H1 (cell line): ENCODE results near the gene OSBPL3. TPM values are rescaled to one million over a fixed set of nuclear protein-coding genes. Genes with fewer than 3 reads are reported as not detected.

Source experiments
- CTCF ChIA-PET: fragments of 300-600 bp; sonication (Branson Sonifier 250); formaldehyde crosslinking; loops from one replicate; lab custom pipeline; 2021; ENCODE audit not compliant: partially characterized antibody; lab: Charles Lee
- POLR2A ChIA-PET: fragments of 300-600 bp; sonication (Branson Sonifier 250); formaldehyde crosslinking; loops from one replicate; lab custom pipeline; 2021; ENCODE audit warnings: inconsistent platforms; ENCODE audit not compliant: partially characterized antibody; lab: Charles Lee
- DNase-seq, 2 experiments: peaks; one replicate each; pipeline versions ENCODE4 v3.0.0 to v3.0.0-alpha.2; 2010 to 2022; ENCODE audit warnings: low spot score in 2 of 2, low read depth in 1 of 2, mixed read lengths in 1 of 2
- FAIRE-seq: peaks from 2 replicates; lab custom pipeline; 2011; peaks lifted over from hg19 to GRCh38; lab: Jason Lieb, UNC
- H2AFZ ChIP-seq: 2 replicates; pipeline ENCODE4 v1.8.1; 2012; ENCODE audit warnings: low read length, inconsistent platforms
- H2AK5ac ChIP-seq: 2 replicates; pipeline ENCODE4 v1.6.1; 2013; ENCODE audit warnings: low read depth, low read length
- H2BK120ac ChIP-seq: replicated peaks from 2 replicates; pipeline ENCODE3; 2013; ENCODE audit warnings: low read depth, low read length, inconsistent platforms
- H2BK12ac ChIP-seq: 2 replicates; pipeline ENCODE4 v1.6.1; 2013; ENCODE audit warnings: low read depth, low read length
- H2BK15ac ChIP-seq: 2 replicates; pipeline ENCODE4 v1.6.1; 2013; ENCODE audit warnings: low read length
- H2BK20ac ChIP-seq: 2 replicates; pipeline ENCODE4 v1.6.1; 2013; ENCODE audit warnings: low read length
- H2BK5ac ChIP-seq: 2 replicates; pipeline ENCODE4 v1.6.1; 2013; ENCODE audit warnings: low read depth, low read length
- H3K14ac ChIP-seq: 2 replicates; pipeline ENCODE4 v1.6.1; 2013; ENCODE audit warnings: inconsistent platforms; ENCODE audit not compliant: insufficient read length
- H3K18ac ChIP-seq: 2 replicates; pipeline ENCODE4 v1.6.1; 2013; ENCODE audit warnings: low read length; ENCODE audit errors: extremely low read depth
- H3K23ac ChIP-seq: 2 replicates; pipeline ENCODE4 v1.6.1; 2013; ENCODE audit warnings: inconsistent platforms; ENCODE audit not compliant: insufficient read length
- H3K23me2 ChIP-seq: 2 replicates; pipeline ENCODE4 v1.6.1; 2013; ENCODE audit warnings: low read depth, low read length
- H3K27ac ChIP-seq: 2 replicates; pipeline ENCODE4 v1.6.1; 2011; ENCODE audit warnings: low read depth, low read length, inconsistent platforms
- H3K27me3 ChIP-seq, 4 experiments: replicated peaks in 1 of 4; 1 replicate in 1 of 4; 2 replicates in 3 of 4; pipeline versions ENCODE4 v1.6.1 to v1.8.1; 2011 to 2013; ENCODE audit warnings: low read length in 3 of 4, mild to moderate bottlenecking in 3 of 4, inconsistent platforms in 2 of 4, mixed read lengths in 2 of 4, moderate library complexity in 1 of 4; ENCODE audit not compliant: control insufficient read depth in 3 of 4, insufficient read depth in 3 of 4; ENCODE audit errors: extremely low read depth in 1 of 4
- H3K36me3 ChIP-seq, 4 experiments: 2 replicates each; pipeline versions ENCODE4 v1.6.1 to v1.8.1; 2011 to 2013; ENCODE audit warnings: mild to moderate bottlenecking in 4 of 4, low read length in 3 of 4, moderate library complexity in 2 of 4, control low read depth in 1 of 4, inconsistent platforms in 1 of 4; ENCODE audit not compliant: insufficient read depth in 4 of 4, control insufficient read depth in 2 of 4
- H3K4ac ChIP-seq: replicated peaks from 2 replicates; pipeline ENCODE3; 2013; ENCODE audit warnings: low read length, low read depth, mixed read lengths, inconsistent platforms; ENCODE audit not compliant: insufficient read length
- H3K4me1 ChIP-seq, 4 experiments: replicated peaks in 1 of 4; 1 replicate in 1 of 4; 2 replicates in 3 of 4; pipeline versions ENCODE4 v1.6.1 to v1.8.1; 2011 to 2013; ENCODE audit warnings: low read length in 3 of 4, inconsistent platforms in 2 of 4, mixed read lengths in 1 of 4; ENCODE audit not compliant: insufficient read depth in 4 of 4, control insufficient read depth in 3 of 4
- H3K4me2 ChIP-seq, 2 experiments: 2 replicates each; pipeline versions ENCODE4 v1.6.1 to v1.8.1; 2011 to 2013; ENCODE audit warnings: low read depth in 2 of 2, low read length in 2 of 2, control low read depth in 1 of 2, inconsistent platforms in 1 of 2, mild to moderate bottlenecking in 1 of 2; ENCODE audit not compliant: insufficient read depth in 1 of 2
- H3K4me3 ChIP-seq, 4 experiments: fragments of 200-600, 300-600 bp in 1 of 4; sonication (generic), shearing (Covaris generic), sonication (Bioruptor Twin) in 1 of 4; 2 replicates each; pipeline versions ENCODE4 v1.5.1 to v1.8.1; 2011 to 2016; ENCODE audit warnings: low read length in 4 of 4, low read depth in 3 of 4, control low read depth in 2 of 4, inconsistent platforms in 2 of 4, mild to moderate bottlenecking in 2 of 4, mixed read lengths in 1 of 4, moderate library complexity in 1 of 4; ENCODE audit not compliant: insufficient read depth in 2 of 4; ENCODE audit errors: extremely low read depth in 1 of 4
- H3K56ac ChIP-seq: replicated peaks from 2 replicates; pipeline ENCODE3; 2013; ENCODE audit warnings: low read depth, mild to moderate bottlenecking, mixed read lengths, low read length, inconsistent platforms; ENCODE audit not compliant: insufficient read length
- H3K79me1 ChIP-seq: 2 replicates; pipeline ENCODE4 v1.6.1; 2013; ENCODE audit warnings: low read depth, low read length, control low read depth
- H3K79me2 ChIP-seq, 2 experiments: 2 replicates each; pipeline versions ENCODE4 v1.6.1 to v1.8.1; 2012 to 2013; ENCODE audit warnings: low read length in 2 of 2, mild to moderate bottlenecking in 2 of 2, inconsistent platforms in 1 of 2; ENCODE audit not compliant: insufficient read depth in 2 of 2, control insufficient read depth in 1 of 2
- H3K9ac ChIP-seq, 4 experiments: replicated peaks in 1 of 4; 1 replicate in 1 of 4; 2 replicates in 3 of 4; pipeline versions ENCODE4 v1.6.1 to v1.8.1; 2011 to 2013; ENCODE audit warnings: low read depth in 3 of 4, low read length in 3 of 4, control low read depth in 2 of 4, mild to moderate bottlenecking in 2 of 4, moderate library complexity in 2 of 4, inconsistent platforms in 1 of 4; ENCODE audit errors: extremely low read depth in 1 of 4
- H3K9me3 ChIP-seq, 2 experiments: 2 replicates each; pipeline versions ENCODE4 v1.6.1 to v1.8.1; 2012 to 2013; ENCODE audit warnings: mild to moderate bottlenecking in 2 of 2, moderate library complexity in 2 of 2, control low read depth in 1 of 2, inconsistent platforms in 1 of 2, low read depth in 1 of 2, low read length in 1 of 2, mixed read lengths in 1 of 2; ENCODE audit not compliant: insufficient read depth in 2 of 2
- H4K20me1 ChIP-seq, 2 experiments: replicated peaks in 1 of 2; 2 replicates each; pipeline versions ENCODE3 to v1.8.1; 2011 to 2013; ENCODE audit warnings: inconsistent platforms in 2 of 2, low read length in 2 of 2, mild to moderate bottlenecking in 1 of 2; ENCODE audit not compliant: insufficient read depth in 2 of 2, control insufficient read depth in 1 of 2
- H4K5ac ChIP-seq: 2 replicates; pipeline ENCODE4 v1.6.1; 2013; ENCODE audit warnings: low read length, low read depth, mixed read lengths, inconsistent platforms; ENCODE audit not compliant: insufficient read length
- H4K8ac ChIP-seq: 2 replicates; pipeline ENCODE4 v1.8.0; 2013; ENCODE audit warnings: mild to moderate bottlenecking, moderate library complexity, low read length, inconsistent platforms; ENCODE audit not compliant: insufficient read depth; ENCODE audit errors: extremely low read depth
- H4K91ac ChIP-seq: replicated peaks from 2 replicates; pipeline ENCODE3; 2013; ENCODE audit warnings: low read length, mixed read lengths, inconsistent platforms; ENCODE audit not compliant: insufficient read length
- FOSL1 ChIP-seq: IDR thresholded peaks from 2 replicates; pipeline ENCODE4 v1.6.1; 2011; ENCODE audit warnings: mild to moderate bottlenecking, low read depth, low read length, moderate library complexity; ENCODE audit not compliant: insufficient read depth
- SIRT6 ChIP-seq: IDR thresholded peaks from one replicate; pipeline ENCODE4 v1.7.1; 2012; ENCODE audit warnings: low read length, inconsistent platforms
- WGBS, 2 experiments: shearing (Covaris generic) in 1 of 2; methylation state at CpG; one replicate each; pipeline versions ENCODE4 v1.1.6 to v1.1.7; 2013 to 2015; ENCODE audit warnings: low lambda C conversion rate in 2 of 2, mixed read lengths in 2 of 2, inconsistent platforms in 1 of 2, low coverage in 1 of 2, missing lambda C conversion rate in 1 of 2; ENCODE audit not compliant: insufficient replicate concordance in 2 of 2, insufficient coverage in 1 of 2, insufficient read length in 1 of 2; ENCODE audit errors: extremely low coverage in 1 of 2, missing lambda C conversion rate in 1 of 2; 5-methylcytosine and 5-hydroxymethylcytosine counted together
- polyA plus RNA-seq, 7 experiments: library from polyadenylated mRNA; depleted of rRNA in 3 of 7; stranded (reverse) in 5 of 7; unstranded in 2 of 7; fragments of >200 nt in 5 of 7; fragments of 200-250 nt in 2 of 7; gene quantifications; 1 replicate in 5 of 7; 2 replicates in 1 of 7; 4 replicates in 1 of 7; pipeline versions ENCODE4 v1.2.1 to v1.2.3, GENCODE V29; 2011 to 2013; ENCODE audit warnings: missing spikeins in 2 of 7, mixed read lengths in 2 of 7
- total RNA-seq: library from RNA; stranded (reverse); fragmentation: NEBNext Ultra II Directional; extraction: Animal tissue kit (Norgen Biotek cat#: 25700); gene quantifications from 2 replicates; pipeline ENCODE4 v1.2.1, GENCODE V29; 2021
- TF ChIP-seq, protein P1 (sequence below): IDR thresholded peaks from 2 replicates; pipeline ENCODE4 v1.6.1; 2012; ENCODE audit warnings: inconsistent platforms
- TF ChIP-seq, protein P2 (sequence below): IDR thresholded peaks from 2 replicates; pipeline ENCODE4 v1.6.1; 2012; ENCODE audit warnings: low read length, inconsistent platforms

OSBPL3 gene
- total and polyA plus RNA-seq, 2 of the 8 experiments (the other 6 are each of a cell fraction or from before 2014, with no cell fraction given): 2.8 to 13.9 TPM

DNA sequence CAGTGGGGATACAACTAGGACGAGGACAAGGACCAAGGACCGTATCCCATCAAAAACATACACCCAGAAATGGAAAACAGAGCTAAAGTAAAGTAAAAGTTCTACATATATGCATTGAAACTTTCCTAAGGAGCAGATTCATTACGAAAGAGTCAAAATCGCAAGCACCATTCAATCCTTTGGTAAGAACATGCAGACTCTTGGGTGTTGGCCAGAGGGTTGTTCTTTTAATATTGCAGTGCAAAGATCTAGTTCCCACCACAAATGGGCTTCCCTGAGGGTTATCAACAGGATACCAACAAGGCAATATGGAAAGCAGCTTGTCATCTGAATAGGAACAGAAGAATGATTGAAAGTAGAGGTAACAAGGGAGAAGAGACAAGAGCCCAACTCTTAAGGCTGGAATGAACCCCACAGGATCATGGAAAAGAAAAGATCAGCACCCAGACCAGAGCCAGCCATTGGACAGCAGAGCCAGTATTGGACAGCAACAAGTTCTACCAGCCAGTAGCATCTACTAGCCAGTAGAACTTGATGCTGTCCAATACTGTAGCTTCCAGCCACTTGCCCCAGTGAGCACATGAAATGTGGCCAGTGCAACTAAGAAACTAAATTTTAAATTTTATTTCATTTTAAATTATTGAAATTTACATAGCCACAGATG, 66.0 kb downstream of the OSBPL3 start:
- Histone ChIP-seq H3K9me3 (no peaks in the 10 kb centered on the region), H2BK120ac (no peak overlapping the region), H3K14ac (no peak overlapping the region), H3K23me2 (no peaks in the 10 kb centered on the region), H4K91ac (no peak overlapping the region), H3K4ac (no peak overlapping the region), H3K18ac (no peak overlapping the region), H4K20me1 (no peaks in the 10 kb centered on the region), H4K5ac (no peak overlapping the region), H3K4me2 (no peak overlapping the region), H3K4me1 (peaks cover 0 to 7% (median 4%) of the 10 kb centered on the region in 4 experiments; a peak in 4 of 7 replicates), H2AK5ac (no peak overlapping the region), H3K23ac (no peak overlapping the region), H2BK15ac (no peak overlapping the region), H4K8ac (no peak overlapping the region), H3K27ac (no peak overlapping the region), H3K56ac (no peak overlapping the region), H2BK20ac (no peak overlapping the region), H3K79me1 (no peaks in the 10 kb centered on the region), H3K4me3 (no peak overlapping the region), H3K9ac (no peak overlapping the region), H2BK5ac (no peak overlapping the region), H3K36me3 (no peaks in the 10 kb centered on the region), H3K79me2 (0 out of 4 replicates have a peak, but pooled peaks cover 0 to 2% of the 10 kb centered on the region in 2 experiments), H2BK12ac (no peak overlapping the region), H3K27me3 (no peaks in the 10 kb centered on the region), H2AFZ (no peak overlapping the region)
- no peak for DNase-seq
- TF ChIP-seq SIRT6 (no peak), FOSL1 (no peak)
- TF ChIP-seq, protein P1, sequence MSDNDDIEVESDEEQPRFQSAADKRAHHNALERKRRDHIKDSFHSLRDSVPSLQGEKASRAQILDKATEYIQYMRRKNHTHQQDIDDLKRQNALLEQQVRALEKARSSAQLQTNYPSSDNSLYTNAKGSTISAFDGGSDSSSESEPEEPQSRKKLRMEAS: no peak
- TF ChIP-seq, protein P2, sequence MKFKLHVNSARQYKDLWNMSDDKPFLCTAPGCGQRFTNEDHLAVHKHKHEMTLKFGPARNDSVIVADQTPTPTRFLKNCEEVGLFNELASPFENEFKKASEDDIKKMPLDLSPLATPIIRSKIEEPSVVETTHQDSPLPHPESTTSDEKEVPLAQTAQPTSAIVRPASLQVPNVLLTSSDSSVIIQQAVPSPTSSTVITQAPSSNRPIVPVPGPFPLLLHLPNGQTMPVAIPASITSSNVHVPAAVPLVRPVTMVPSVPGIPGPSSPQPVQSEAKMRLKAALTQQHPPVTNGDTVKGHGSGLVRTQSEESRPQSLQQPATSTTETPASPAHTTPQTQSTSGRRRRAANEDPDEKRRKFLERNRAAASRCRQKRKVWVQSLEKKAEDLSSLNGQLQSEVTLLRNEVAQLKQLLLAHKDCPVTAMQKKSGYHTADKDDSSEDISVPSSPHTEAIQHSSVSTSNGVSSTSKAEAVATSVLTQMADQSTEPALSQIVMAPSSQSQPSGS: no peak
- POLR2A ChIA-PET: interaction anchor here (1.3 kb wide), 1 partner anchor 9 kb away, joined by 3 read pairs; no protein-coding TSS in a partner anchor
- WGBS, 2 experiments: 92% methylated on average over 4 of the region's 4 CpGs; no CpG with 5 or more reads in 1 of the 2 experiments
- FAIRE-seq: no peak
- CTCF ChIA-PET: interaction anchor here (0.9 to 1.3 kb wide), 2 partner anchors 13 kb away, joined by 3 to 7 read pairs; no protein-coding TSS in a partner anchor
